Esophagus squamous epithelium (tissue), 5 donors: ENCODE data around the gene NCKAP5L. TPM values are rescaled to one million over a fixed set of nuclear protein-coding genes. Genes with fewer than 3 reads are reported as not detected.

ENCODE experiments used
- DNase-seq: peaks from one replicate; lab custom pipeline; 2025; lab: John Stamatoyannopoulos, UW
- H3K27ac ChIP-seq, 4 donors: fragments of 200-600 bp; sonication (generic); one replicate each; pipeline ENCODE4 v1.5.1; 2016 to 2019; ENCODE audit warnings: mild to moderate bottlenecking in 1 of 4
- H3K27me3 ChIP-seq, 4 donors: fragments of 200-600 bp; sonication (generic); 1 replicate in 3 of 4; 2 replicates in 1 of 4; pipeline versions ENCODE4 v1.5.1 to v1.6.0; 2017 to 2021; ENCODE audit warnings: antibody characterized with exemption in 1 of 4
- H3K36me3 ChIP-seq, 3 donors: fragments of 200-600 bp; sonication (generic); one replicate each; pipeline ENCODE4 v1.5.1; 2016 to 2019
- H3K4me1 ChIP-seq, 3 donors: fragments of 200-600 bp; sonication (generic); one replicate each; pipeline ENCODE4 v1.5.1; 2017 to 2019
- H3K4me3 ChIP-seq, 4 donors: fragments of 200-600 bp; sonication (generic); 1 replicate in 3 of 4; 2 replicates in 1 of 4; pipeline ENCODE4 v1.5.1; 2016 to 2019; ENCODE audit warnings: mild to moderate bottlenecking in 2 of 4, moderate library complexity in 1 of 4
- H3K9me3 ChIP-seq, 3 donors: fragments of 200-600 bp; sonication (generic); one replicate each; pipeline ENCODE4 v1.5.1; 2016 to 2019
- POLR2A ChIP-seq, 4 donors: fragments of 450-650 bp; IDR thresholded peaks; one replicate each; pipeline ENCODE4 v1.6.1; 2017; ENCODE audit warnings: antibody characterized with exemption in 4 of 4, mild to moderate bottlenecking in 4 of 4, moderate library complexity in 3 of 4
- WGBS, 2 donors: methylation state at CpG; one replicate each; pipeline ENCODE4 v1.1.5; 2018; 5-methylcytosine and 5-hydroxymethylcytosine counted together
- intact Hi-C: fragments of 100-400 bp; cut with DNase I; formaldehyde crosslinking; loops from one replicate; pipeline ENCODE4 v1.15.0; 2022
- total RNA-seq, 4 donors: library from RNA; depleted of rRNA; stranded (reverse); fragments of >200 nt; gene quantifications; one replicate each; pipeline ENCODE4 v1.1.0, GENCODE V29; 2016
- TF ChIP-seq, protein P1 (sequence below), 6 experiments: fragments of 450-650 bp in 4 of 6; fragments of 200-600 bp in 2 of 6; sonication (generic) in 2 of 6; IDR thresholded peaks; one replicate each; pipeline ENCODE4 v1.5.1; 2016 to 2019; ENCODE audit warnings: antibody characterized with exemption in 6 of 6, mild to moderate bottlenecking in 4 of 6, moderate library complexity in 4 of 6
- donor health status: DM: yes; HTN: yes; CAD: no.

Gene NCKAP5L
- total RNA-seq, 4 donors from 2014 or later = 3.2 to 10.5 (median 8.0) TPM

DNA sequence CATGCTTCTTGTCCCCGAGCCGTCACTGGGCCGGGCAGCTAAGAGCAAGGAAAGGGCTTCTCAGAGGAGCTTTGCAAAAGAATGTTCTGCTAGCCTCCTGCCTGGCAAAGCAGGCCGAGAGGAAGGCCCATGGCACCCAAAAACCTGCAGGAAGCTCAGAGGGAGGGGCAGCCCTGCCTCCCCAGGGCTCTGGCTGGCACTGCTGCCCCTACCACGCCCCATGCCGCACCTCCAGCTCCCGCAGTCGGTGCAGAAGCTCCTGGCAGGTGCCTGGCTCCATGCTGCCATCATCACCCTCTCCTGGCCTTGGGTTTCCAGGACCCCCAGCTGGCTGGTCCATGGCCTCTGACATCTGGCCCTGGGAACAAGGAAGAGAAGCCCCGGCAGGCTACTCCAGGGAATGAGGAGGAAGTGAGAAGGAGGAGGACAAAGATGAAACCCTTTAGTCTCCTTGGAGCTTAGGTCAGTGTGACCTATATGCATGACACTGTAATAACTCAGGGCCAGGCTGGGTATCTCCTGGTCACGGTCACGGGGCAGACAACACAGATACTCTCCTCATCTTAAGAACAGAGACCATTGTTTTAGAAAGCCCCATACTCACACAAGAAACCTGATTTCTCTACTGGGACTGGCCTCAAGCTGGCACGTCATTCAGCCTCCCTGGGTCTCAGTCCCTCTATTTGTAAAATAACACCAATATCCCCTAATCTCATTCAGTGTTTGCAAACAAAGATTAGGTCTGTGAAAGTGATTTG lies 24.3 kb downstream of the NCKAP5L start:
- Histone ChIP-seq H3K9me3 (no peaks in the 10 kb centered on the region), H3K4me1 (peaks cover 0 to 20% (median 1%) of the 10 kb centered on the region in 3 donors), H3K4me3 (no peak overlapping the region), H3K36me3 (peaks cover 6 to 71% (median 7%) of the 10 kb centered on the region in 3 donors), H3K27ac (no peak overlapping the region), H3K27me3 (no peaks in the 10 kb centered on the region)
- no peak for DNase-seq
- 65 to 90% methylated on average over 4 to 10 of the region's 12 CpGs for WGBS, 2 donors
- intact Hi-C loops = no loop called here
- TF ChIP-seq POLR2A (IDR thresholded peaks at IDR 0.05) = no peak
- TF ChIP-seq, protein P1, sequence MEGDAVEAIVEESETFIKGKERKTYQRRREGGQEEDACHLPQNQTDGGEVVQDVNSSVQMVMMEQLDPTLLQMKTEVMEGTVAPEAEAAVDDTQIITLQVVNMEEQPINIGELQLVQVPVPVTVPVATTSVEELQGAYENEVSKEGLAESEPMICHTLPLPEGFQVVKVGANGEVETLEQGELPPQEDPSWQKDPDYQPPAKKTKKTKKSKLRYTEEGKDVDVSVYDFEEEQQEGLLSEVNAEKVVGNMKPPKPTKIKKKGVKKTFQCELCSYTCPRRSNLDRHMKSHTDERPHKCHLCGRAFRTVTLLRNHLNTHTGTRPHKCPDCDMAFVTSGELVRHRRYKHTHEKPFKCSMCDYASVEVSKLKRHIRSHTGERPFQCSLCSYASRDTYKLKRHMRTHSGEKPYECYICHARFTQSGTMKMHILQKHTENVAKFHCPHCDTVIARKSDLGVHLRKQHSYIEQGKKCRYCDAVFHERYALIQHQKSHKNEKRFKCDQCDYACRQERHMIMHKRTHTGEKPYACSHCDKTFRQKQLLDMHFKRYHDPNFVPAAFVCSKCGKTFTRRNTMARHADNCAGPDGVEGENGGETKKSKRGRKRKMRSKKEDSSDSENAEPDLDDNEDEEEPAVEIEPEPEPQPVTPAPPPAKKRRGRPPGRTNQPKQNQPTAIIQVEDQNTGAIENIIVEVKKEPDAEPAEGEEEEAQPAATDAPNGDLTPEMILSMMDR (IDR thresholded peaks at IDR 0.05) = no peak

DNA sequence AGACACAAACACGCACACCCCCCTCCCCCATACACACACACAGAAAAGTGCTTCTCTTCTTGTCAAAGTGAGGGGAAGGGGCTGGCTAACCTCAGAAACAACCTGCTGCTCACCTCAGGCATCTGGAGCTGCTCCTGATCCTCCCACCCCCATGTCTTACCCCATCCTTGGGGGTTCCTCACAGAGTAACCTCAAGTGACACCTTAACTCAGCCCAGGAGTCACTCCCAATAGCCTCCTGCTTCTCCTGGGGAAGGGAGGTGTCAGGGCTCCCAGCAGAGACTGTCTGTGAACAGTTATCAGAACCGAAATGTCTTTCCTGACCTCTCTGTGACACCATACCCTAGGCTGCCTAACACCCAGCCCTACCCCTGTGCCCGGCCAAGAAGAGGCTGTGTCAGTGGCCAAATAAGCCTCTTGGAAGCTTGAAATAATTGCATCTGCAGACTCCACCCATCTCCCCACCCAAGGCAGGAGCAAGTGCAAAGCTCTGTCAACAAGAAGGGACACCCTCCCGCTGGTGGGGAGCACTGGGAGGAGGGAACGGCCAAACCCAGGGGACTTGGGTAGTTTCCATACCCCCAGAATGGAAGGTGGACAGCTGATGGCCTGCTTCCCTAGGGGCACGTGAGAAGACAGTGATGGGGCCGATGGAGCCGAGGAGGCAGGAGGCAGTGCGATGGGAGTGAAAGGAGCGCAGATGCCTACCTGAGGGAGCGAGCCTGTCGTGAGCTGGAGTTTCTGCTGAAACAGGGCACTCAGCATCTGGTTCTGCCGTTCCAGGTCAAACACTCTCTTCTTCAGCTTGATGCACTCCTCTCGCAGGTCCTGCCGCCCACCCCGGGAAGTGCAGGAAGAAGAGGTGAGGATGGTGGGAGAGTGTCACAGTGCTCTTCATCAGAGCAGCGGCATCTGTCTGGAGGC lies 26.8 kb downstream of the NCKAP5L start:
- intact Hi-C loops = no loop called here
- Histone ChIP-seq H3K4me3 (no peak overlapping the region), H3K27me3 (no peaks in the 10 kb centered on the region), H3K27ac (no peak overlapping the region), H3K36me3 (peaks cover 15 to 96% (median 21%) of the 10 kb centered on the region in 3 donors), H3K4me1 (peaks cover 0 to 7% (median 0%) of the 10 kb centered on the region in 3 donors), H3K9me3 (no peaks in the 10 kb centered on the region)
- 70 to 91% methylated on average over 2 to 15 of the region's 17 CpGs for WGBS, 2 donors
- DNase-seq = no peak
- no peak for TF ChIP-seq POLR2A (IDR thresholded peaks at IDR 0.05)
- TF ChIP-seq, protein P1 (IDR thresholded peaks at IDR 0.05) = no peak

DNA sequence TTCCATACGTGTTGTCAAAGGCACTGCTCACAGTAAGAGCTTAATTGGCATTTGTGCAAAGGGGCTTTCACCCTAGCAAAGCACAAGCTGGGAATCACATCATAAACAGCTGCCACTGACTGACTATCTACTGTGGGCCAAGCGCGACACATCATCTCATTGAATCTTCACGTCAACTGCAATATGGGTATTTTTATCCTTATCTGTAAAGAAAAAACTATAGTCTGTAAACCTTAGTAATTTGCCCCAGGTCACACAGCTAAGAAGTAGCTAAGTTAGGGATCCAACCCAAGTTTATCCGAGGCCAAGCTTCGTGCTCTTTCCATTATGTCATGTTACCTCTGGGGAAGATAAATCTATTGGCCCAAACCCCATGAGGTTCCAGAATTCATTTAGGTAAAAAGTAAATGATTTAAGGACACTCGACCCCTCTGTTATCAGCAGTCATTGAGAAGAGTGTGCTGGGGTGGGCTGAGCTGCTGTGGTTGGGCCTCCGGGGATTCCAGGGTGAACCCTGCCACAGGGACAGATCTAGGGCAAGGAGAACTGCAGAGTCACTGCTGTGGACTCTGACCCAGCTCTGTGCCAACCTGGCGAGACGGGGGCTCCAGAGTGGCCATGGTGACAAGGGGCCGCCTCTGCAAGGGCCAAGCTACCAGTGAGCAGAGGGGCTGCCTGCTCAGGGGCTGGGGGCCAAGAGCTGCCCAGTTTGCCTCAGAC lies 27.6 kb downstream of the NCKAP5L start:
- WGBS, 2 donors = 85 to 88% methylated on average over 8 to 9 of the region's 11 CpGs
- TF ChIP-seq, protein P1 (IDR thresholded peaks at IDR 0.05) = no peak
- TF ChIP-seq POLR2A (IDR thresholded peaks at IDR 0.05) = no peak
- no peaks in the 10 kb centered on the region for H3K9me3 ChIP-seq
- intact Hi-C loops = no loop called here
- DNase-seq = no peak
- H3K4me1 ChIP-seq = peaks cover 0 to 7% (median 0%) of the 10 kb centered on the region in 3 donors
- H3K36me3 ChIP-seq = peaks cover 15 to 99% (median 25%) of the 10 kb centered on the region in 3 donors
- no peak overlapping the region for H3K27ac ChIP-seq
- no peaks in the 10 kb centered on the region for H3K27me3 ChIP-seq
- no peak overlapping the region for H3K4me3 ChIP-seq

DNA sequence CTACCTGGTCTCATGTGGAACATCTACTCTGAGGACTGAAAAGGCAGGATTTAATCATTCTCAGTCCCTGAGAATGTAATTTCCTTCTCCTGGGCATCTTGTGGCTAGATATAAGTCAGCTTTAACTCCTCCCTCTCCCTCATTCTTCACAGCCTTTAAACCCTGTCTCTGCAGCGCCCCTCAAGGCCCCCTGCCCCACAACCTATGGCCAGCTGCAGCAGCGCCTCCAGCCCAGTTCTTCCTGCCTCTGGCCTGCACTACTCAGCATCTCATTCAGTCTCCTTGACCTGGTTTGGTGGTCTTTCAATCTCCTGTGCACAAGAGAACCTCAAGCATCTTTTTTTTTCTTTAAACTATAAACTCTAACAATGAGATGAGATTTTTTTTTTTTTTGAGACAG lies 29.3 kb downstream of the NCKAP5L start:
- Histone ChIP-seq H3K4me1 (peaks cover 0 to 7% (median 0%) of the 10 kb centered on the region in 3 donors), H3K9me3 (no peaks in the 10 kb centered on the region), H3K36me3 (peaks cover 15 to 96% (median 25%) of the 10 kb centered on the region in 3 donors), H3K4me3 (no peak overlapping the region), H3K27me3 (no peaks in the 10 kb centered on the region), H3K27ac (no peak overlapping the region)
- intact Hi-C loops = no loop called here
- no peak for DNase-seq
- WGBS, 2 donors = 80 to 91% methylated on average over 2 of the region's 2 CpGs
- no peak for TF ChIP-seq POLR2A (IDR thresholded peaks at IDR 0.05)
- TF ChIP-seq, protein P1 (IDR thresholded peaks at IDR 0.05) = no peak
